HG03139 (cell line): ENCODE results near the gene OFD1.

Experiments used
- ATAC-seq: cut with Tn5 transposase; IDR thresholded peaks from one replicate; pipeline ENCODE4 v1.9.1; 2021; ENCODE audit not compliant: unreplicated experiment

Gene OFD1

DNA sequence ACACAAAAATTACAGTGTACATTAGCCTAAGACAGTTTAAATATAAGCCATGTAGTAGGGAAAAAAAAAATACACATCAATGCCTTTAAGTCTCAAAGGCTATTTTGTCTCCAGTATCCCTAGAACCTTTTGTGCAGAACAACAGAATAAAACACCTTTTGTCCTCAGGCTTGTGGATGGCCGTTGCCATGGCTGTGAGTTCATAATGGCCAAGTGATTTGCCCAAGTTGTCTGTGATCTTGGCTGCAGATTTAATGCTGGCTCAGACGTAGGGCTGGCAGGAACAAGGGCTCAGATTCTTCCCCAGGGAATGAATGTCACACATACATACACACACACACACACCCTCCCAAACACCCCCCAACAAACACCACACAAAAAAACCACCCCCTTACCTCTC, 57.0 kb downstream of the OFD1 start:
- no peak for ATAC-seq

DNA sequence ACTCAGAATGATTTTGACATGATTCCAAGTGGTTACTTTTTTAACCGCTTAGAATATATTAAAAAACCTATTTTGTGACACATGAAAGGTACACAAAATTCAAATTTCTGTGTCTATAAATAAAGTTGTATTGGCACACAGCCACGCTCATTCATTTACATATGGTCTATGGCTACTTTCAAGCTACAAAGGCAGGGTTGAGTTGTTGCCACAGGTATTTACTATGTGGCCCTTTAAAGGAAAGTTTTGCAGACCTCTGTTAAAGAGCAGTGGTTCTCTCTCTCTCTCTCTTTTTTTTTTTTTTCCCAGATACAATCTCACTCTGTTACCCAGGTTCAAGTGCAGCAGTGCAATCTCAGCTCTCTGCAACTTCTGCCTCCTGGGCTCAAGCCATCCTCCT, 59.3 kb downstream of the OFD1 start:
- no peak for ATAC-seq

DNA sequence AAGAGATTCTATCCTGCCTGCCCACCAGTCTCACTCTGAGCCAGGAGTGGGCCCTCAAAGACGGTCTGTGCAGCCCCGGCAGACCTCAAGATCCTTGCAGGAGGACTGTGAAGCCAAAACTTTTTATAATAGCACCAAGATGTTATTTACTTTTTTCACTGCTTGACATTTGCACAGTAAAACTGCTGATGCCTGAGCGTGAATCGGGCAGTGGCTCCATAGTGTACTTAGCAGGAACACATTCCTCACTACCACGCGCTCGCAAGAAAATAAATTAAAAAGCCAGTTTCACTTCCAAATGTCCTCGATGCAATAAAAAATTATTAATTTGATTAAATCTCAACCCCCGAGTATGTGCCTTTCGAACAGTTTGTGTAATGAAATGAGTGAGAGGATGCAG, 59.9 kb downstream of the OFD1 start:
- ATAC-seq = no peak

DNA sequence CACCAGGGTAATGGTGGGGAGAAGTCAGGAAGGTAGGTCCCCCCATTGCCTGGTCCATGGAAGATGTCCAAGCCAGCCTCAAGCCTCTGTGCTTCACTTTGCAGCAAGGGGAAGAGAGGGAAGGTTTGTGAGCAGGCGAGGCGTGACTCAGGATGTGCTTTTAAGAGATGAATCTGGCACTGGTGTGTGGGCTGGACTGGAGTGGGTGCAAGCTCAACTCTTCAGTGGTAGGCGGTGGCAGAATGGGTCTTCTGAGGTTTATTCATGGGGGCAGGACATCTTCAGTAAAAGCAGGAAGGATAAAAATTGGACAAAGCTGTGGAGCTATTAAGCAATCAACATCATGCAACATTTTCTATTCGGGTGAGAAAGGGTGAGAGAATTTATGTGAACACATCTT, 63.0 kb downstream of the OFD1 start:
- ATAC-seq = no peak

DNA sequence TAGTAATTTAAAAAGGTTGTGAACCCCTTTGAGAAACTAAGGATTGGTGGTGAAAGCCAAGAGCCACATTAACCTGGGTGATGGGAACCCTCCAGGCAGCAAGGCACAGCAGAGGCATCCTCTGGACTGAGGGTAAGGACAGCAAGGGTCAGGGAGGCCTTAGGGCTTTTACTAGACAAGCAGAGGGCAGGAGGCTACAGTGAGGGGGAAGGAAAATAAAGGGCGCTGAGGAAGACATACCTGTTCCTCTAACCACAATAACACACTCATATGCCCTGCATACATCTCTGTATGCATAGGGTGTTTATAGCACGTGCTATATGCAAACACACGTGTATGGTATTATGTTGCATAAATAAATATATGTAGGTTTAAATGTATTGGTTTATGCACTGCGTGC, 63.6 kb downstream of the OFD1 start:
- no peak for ATAC-seq

DNA sequence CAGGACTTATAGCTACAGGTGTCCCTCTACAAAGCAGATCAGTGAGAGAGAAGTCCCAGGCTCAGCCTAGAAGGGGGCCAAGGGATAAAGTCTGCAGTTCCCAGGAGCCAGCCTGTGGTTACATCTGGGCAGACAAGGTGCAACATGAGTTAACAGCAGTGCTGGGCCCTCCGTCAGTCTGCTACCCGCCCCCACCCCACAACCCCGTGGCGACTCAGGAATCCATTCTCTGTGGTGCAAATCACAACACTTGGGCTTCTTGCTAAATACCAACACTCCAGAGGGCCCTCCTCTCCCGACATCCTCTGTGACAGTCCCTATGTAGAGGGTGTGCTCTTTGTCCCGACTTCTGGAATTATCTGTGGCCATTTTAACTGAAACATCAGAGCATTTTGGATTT, 68.6 kb downstream of the OFD1 start:
- no peak for ATAC-seq

DNA sequence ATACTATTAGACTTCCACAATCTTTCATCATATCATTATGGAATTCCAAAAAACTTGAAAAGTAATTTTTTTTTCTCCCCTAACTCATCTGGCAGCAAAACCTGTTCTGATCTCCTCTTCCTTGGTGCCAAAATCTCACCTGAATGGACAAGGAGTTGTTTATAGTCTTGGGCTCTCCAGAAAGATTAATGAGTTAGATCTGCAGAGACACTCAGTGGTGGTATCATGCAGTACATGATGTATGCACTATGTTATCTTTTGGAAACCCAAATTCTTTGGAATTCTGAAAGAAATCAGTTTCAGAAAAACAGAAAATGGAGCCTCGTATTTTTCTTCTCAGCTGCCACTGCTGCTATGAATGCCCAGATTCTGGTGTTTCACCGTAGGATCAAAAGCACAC, 70.7 kb downstream of the OFD1 start:
- ATAC-seq = no peak

DNA sequence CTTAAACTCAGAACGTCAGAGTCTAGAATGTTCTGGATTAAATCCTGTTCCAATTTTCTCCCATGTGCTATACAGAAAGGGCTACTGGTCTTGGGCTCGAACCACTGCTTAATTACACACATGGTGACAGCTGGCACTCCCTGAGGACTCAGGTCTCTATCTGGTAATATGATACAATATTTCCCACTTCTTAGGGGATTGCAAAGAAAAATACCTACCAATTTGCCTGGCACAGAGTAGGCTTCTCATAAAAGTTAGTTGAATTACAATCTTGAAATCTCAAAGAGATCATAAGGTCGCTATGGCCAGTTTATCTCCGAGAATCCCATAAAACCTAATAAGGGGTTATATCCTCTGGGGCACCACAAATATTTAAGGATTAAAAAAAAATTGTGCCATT, 73.7 kb downstream of the OFD1 start:
- ATAC-seq = no peak

DNA sequence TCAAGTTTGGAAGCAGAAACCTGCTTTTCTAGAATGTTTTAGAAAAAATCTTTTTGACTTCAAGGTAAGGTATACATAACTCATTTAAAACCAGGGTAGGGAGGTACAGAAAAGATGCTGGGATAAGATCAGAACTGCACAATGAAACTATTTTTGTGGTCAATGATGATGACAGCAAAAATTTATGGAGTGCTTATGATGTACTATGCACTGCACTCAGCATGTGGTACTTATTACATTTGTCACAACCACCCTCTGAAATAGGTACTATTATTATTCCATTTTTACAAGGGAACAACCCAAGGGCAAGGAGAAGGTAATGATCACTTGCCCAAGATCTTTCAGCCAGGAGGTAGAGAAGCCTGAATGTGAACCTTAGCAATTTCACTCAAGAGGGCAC, 74.3 kb downstream of the OFD1 start:
- no peak for ATAC-seq

DNA sequence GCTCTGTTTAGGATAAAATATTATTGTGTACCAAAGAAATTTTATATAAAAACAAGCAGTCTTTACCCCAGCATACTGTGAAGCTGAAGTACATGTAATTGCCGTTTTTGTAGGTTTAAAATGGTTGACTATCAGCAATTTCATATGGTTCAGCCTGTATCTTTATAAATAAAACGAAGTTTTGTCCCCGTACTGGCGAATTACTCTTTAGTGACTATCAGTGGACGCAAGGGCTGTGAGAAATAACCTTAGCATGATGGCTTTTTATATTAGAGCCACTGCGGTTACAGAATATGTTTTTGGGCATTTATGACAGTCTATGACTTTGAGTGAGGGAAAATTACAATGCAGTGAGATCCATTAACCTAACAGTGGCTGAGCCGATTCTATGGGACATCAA, 81.1 kb downstream of the OFD1 start:
- ATAC-seq = no peak

DNA sequence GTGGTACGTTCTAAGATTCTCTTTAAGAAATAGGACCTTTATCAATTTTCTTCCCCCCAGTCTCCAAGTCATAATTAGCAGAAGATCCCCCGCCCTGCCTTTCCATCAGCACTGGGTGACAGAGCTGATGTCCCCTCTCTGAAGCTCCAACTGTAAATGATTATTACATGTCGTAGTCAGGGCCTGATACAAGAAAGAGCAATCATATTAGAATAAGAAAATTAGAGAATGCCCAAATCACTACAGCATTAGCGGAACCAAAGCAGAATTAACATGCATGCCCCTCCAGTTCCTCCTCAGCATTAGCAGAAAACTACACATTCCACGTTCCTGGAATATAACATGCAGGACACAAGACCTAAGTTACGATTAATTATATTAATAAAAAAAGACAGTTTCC, 81.6 kb downstream of the OFD1 start:
- no peak for ATAC-seq

DNA sequence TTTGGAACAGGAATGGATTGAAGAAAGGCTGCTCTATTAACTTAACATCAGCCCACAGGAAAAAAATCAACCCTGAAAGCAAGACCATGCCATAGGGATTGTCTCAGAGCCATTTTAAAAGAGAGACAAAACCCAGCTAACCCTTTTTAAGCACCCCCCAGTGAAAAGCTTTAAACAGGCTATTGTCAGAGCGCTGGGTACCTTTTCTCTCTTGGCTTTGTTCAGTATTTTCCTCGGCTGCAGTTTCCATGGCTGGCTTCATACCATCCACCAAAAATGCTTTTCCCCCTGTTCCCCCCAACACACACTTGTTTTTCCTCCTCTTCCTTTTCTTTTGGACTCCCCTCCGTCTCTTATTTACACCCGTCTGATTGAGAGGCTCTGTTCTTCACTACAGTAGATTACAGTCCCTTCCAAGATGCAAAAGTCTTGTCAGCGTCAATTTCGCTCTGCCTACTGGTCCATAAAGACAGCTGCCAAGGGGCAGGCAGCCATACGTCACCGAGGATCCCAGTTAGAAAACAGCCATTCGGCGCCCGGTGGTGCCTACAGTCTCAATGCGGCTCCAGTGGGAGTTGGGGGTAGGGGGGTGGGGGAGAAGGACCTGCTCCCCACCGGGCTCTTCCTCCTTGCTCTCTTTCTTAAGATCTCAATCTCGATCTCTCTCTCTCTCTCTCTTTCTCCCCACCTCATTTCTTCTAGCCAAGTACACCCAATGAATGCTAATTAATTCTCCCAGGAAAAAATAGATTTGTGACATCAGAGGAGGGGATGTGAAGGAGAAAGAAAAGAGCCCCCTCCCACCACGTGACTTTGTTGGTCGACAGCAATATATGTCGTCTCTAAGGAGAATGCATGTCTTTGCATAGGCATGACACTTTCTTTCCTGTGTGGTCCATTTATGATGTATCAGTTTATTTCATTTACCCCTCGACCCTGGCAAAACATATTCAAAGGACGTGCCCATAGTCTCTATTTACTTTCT, 82.4 kb downstream of the OFD1 start, which contains the start of gene GPM6B:
TSS of gene GPM6B (minus strand) at position 451 of the 985 bp plus-strand sequence. CDS start at position 262, 189 bp downstream.
- ATAC-seq = no peak
